SH-SY5Y (cell line): Measurements from ENCODE around the gene CD300C.

ENCODE experiments used
- GATA2 ChIP-seq: IDR thresholded peaks from 2 replicates; pipeline ENCODE4 v1.6.1; 2011; ENCODE audit warnings: mild to moderate bottlenecking, low read depth, low read length
- GATA3 ChIP-seq: IDR thresholded peaks from 2 replicates; pipeline ENCODE4 v1.6.1; 2011; ENCODE audit warnings: low read depth, mild to moderate bottlenecking, low read length, moderate library complexity

DNA sequence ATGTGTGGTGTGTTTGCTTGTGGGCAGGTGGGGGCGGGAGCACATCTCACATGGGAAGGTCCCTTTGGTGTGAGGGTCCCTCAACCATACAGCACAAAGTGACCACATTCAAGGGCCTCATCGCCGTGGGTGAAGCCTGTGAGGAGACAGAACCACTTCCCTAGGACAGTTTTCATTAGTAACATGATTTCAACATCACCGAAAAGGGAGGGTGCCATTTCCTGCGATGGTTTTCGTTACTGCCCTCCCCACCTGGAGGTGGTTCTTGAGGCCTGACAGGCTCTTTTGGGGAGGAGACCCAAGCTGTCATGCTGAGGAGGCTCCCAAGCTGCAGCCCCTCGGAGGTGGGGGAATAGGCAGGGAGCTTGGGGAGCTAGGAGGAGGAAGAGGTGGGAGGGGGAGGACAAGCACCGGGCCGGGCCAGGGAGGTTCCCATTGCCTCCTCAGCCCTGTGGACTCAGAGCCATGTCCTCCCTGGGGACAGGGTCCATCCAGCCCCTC lies 24.2 kb downstream of the CD300C start:
- TF ChIP-seq GATA2 (no peak), GATA3 (no peak)
